Left lung (tissue), 10 donors: ENCODE results near the gene RNF121. TPM values are rescaled to one million over a fixed set of nuclear protein-coding genes. Genes with fewer than 3 reads are reported as not detected.

Experiments used
- ATAC-seq: fragments of 200-7000 bp; cut with Tn5 transposase; one replicate; pipeline ENCODE4 v1.9.1; 2020; ENCODE audit warnings: moderate library complexity
- DNase-seq, 4 donors: peaks; one replicate each; pipeline ENCODE4 v3.0.0-alpha.2; 2013 to 2020
- H3K27ac ChIP-seq, 2 donors: fragments of 200-600 bp; sonication (generic) in 1 of 2; one replicate each; pipeline versions ENCODE4 v1.5.0 to v1.8.0; 2020 to 2021
- H3K27me3 ChIP-seq, 2 donors: fragments of 200-600 bp; sonication (generic) in 1 of 2; one replicate each; pipeline versions ENCODE4 v1.5.0 to v1.8.0; 2020 to 2021
- H3K36me3 ChIP-seq, 2 donors: fragments of 200-600 bp; sonication (generic) in 1 of 2; one replicate each; pipeline versions ENCODE4 v1.5.0 to v1.8.0; 2020 to 2021
- H3K4me1 ChIP-seq, 2 donors: fragments of 200-600 bp; one replicate each; pipeline ENCODE4 v1.8.0; 2021
- H3K4me3 ChIP-seq, 2 donors: fragments of 200-600 bp; sonication (generic) in 1 of 2; one replicate each; pipeline versions ENCODE4 v1.5.0 to v1.8.0; 2020 to 2021; ENCODE audit warnings: mild to moderate bottlenecking in 1 of 2
- H3K9me3 ChIP-seq, 2 donors: fragments of 200-600 bp; sonication (generic) in 1 of 2; one replicate each; pipeline versions ENCODE4 v1.5.0 to v1.8.0; 2020 to 2021
- intact Hi-C, 2 donors: fragments of 100-400 bp; cut with DNase I; formaldehyde crosslinking; loops; one replicate each; pipeline versions ENCODE4 v1.11.2 to v1.14.2; 2022
- polyA plus RNA-seq, 6 donors: library from polyadenylated mRNA; unstranded; fragments of 120-200 nt; gene quantifications; one replicate each; pipeline ENCODE4 v1.2.1, GENCODE V29; 2013; ENCODE audit not compliant: insufficient read length in 6 of 6
- total RNA-seq, 2 donors: library from RNA; stranded (reverse); fragmentation: NEBNext Ultra II Directional; extraction: Animal tissue kit (Norgen Biotek cat#: 25700); gene quantifications; one replicate each; pipeline ENCODE4 v1.2.1, GENCODE V29; 2021
- TF ChIP-seq, protein P1 (sequence below), 2 donors: fragments of 200-600 bp; sonication (generic) in 1 of 2; IDR thresholded peaks; one replicate each; pipeline versions ENCODE4 v1.5.0 to v1.8.0; 2021; ENCODE audit warnings: antibody characterized with exemption in 2 of 2
- donor health status: DM: no; HTN: yes; CAD: no.
- donor health status: DM: no; HTN: no; CAD: no.

The RNF121 gene
- total and polyA plus RNA-seq, 8 donors = 30.3 to 40.6 (median 33.8) TPM

DNA sequence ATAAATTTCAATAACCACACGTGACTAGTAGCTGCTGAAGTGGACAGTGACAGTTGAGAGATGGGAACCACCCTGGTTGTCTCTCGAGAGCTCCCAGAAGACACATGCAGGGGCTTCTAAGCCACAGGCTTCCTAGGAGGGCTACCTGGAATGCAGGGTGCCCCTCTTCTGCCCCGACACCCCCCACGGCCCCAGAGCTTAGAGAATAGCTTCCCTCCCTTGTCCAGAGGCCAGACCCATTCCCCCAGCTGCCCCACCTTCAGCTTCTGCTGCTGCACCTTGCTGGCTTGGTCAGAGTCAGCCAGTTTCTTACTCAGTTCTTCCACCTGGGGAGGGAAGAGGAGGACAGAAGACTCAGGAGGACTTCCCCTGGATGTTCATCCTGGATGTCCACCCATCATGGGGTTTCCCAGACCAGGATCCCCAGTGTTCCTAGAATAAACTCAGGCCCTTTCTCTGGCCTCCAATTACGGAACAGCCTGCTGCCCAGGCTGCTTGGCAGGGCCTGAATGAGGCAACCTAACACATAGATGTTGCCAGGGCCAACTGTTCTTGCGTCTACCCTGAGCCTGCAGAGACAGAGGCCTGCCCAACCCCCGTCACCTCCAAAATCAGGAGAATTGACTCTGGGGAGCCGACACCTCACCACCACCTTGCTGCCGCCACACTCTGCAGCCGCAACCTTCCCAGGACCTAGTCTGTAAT, 81.8 kb downstream of the RNF121 start:
- DNase-seq = no peak

DNA sequence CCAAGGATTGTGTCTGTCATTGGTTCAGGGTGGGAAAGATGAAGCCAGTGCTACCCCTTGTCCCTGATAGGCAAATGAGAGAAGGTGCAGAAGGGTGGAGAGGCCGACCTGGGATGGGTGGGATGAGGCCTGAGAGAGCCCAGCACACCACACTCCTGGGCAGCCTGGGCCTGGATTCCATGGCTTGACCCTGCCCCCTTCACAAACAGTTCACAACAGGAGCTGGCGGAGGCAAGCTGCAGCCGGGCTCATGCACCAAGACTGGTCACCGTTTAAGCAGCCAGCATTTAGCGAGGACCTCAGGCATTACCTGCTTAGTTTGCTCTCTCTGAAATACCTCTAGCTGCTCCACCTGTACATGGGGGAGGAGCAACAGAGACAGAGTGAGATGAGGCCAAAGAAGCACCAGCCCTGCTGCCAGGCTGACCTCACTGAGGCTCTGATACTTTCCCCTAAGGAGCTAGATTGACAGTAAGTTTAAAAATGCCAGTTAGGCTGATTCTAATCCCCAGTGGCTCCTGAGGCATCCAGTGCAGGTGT, 83.3 kb downstream of the RNF121 start:
- intact Hi-C loops = no loop called here
- H3K27ac ChIP-seq = no peak overlapping the region
- peaks cover 7 to 17% of the 10 kb centered on the region in 2 donors for H3K4me1 ChIP-seq
- ATAC-seq = no peak
- TF ChIP-seq, protein P1, sequence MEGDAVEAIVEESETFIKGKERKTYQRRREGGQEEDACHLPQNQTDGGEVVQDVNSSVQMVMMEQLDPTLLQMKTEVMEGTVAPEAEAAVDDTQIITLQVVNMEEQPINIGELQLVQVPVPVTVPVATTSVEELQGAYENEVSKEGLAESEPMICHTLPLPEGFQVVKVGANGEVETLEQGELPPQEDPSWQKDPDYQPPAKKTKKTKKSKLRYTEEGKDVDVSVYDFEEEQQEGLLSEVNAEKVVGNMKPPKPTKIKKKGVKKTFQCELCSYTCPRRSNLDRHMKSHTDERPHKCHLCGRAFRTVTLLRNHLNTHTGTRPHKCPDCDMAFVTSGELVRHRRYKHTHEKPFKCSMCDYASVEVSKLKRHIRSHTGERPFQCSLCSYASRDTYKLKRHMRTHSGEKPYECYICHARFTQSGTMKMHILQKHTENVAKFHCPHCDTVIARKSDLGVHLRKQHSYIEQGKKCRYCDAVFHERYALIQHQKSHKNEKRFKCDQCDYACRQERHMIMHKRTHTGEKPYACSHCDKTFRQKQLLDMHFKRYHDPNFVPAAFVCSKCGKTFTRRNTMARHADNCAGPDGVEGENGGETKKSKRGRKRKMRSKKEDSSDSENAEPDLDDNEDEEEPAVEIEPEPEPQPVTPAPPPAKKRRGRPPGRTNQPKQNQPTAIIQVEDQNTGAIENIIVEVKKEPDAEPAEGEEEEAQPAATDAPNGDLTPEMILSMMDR (IDR thresholded peaks at IDR 0.05) = no peak
- no peaks in the 10 kb centered on the region for H3K27me3 ChIP-seq
- no peak overlapping the region for H3K4me3 ChIP-seq
- no peaks in the 10 kb centered on the region for H3K9me3 ChIP-seq
- H3K36me3 ChIP-seq = peaks cover 0 to 100% of the 10 kb centered on the region in 2 donors
- no peak for DNase-seq

More for the DNA sequence above, 81.8 kb downstream of the RNF121 start:
- H3K4me1 ChIP-seq = peaks cover 7 to 17% of the 10 kb centered on the region in 2 donors
- TF ChIP-seq, protein P1 (IDR thresholded peaks at IDR 0.05) = no peak
- no peak overlapping the region for H3K27ac ChIP-seq
- H3K36me3 ChIP-seq = peaks cover 0 to 100% of the 10 kb centered on the region in 2 donors
- H3K9me3 ChIP-seq = no peaks in the 10 kb centered on the region
- no peak for ATAC-seq
- no peak overlapping the region for H3K4me3 ChIP-seq
- intact Hi-C loops = no loop called here
- H3K27me3 ChIP-seq = no peaks in the 10 kb centered on the region

DNA sequence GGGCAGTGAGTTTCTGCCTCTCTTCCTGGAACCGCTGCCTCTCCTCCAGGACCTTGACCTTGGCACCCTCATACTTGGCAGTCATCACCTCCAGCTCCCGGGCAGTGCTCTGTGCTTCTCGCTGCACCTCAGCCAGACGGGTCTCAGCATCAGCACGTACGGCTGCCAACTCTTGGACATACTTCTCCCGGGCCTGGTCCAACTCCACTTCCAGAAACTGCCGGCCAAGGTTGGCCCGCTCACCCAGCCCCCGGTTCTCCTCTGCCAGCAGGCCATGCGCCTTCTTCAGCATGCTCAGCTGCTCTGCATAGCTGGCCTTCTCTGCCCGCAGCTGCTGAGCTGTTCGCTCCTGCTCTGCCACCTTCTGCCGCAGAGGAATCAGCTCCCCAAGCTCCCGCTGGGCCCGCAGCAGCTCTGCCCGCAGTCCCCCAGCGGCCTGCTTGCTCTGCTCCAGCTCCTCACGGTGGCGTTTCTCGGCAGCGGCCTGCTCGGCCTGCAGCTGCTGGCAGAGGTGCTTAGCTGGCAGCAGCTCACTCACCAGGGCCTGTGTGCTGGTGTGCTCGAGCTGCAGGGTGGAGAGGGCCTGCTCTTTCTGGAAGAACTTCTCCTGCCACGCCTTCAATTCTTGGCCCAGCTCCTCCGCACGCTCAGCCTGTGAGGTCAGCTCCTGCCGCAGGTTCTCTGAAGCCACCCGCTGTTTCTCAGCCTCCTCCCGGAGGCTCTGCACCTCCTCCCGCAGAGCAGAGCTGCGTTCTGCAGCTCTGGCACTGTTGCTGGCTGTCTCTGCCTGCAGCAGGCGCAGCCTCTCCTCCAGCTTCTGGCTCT, 84.3 kb downstream of the RNF121 start:
- H3K4me3 ChIP-seq = no peak overlapping the region
- TF ChIP-seq, protein P1 (IDR thresholded peaks at IDR 0.05) = no peak
- intact Hi-C loops = no loop called here
- peak overlapping the region; percentile 13 to 53 for H3K27ac ChIP-seq
- H3K4me1 ChIP-seq = peaks cover 7 to 17% of the 10 kb centered on the region in 2 donors
- H3K27me3 ChIP-seq = no peaks in the 10 kb centered on the region
- DNase-seq (peak in 2 of 4 donors; percentile 82 to 85), ATAC-seq (peak; percentile 83)
- H3K9me3 ChIP-seq = no peaks in the 10 kb centered on the region
- H3K36me3 ChIP-seq = peaks cover 4 to 100% of the 10 kb centered on the region in 2 donors

DNA sequence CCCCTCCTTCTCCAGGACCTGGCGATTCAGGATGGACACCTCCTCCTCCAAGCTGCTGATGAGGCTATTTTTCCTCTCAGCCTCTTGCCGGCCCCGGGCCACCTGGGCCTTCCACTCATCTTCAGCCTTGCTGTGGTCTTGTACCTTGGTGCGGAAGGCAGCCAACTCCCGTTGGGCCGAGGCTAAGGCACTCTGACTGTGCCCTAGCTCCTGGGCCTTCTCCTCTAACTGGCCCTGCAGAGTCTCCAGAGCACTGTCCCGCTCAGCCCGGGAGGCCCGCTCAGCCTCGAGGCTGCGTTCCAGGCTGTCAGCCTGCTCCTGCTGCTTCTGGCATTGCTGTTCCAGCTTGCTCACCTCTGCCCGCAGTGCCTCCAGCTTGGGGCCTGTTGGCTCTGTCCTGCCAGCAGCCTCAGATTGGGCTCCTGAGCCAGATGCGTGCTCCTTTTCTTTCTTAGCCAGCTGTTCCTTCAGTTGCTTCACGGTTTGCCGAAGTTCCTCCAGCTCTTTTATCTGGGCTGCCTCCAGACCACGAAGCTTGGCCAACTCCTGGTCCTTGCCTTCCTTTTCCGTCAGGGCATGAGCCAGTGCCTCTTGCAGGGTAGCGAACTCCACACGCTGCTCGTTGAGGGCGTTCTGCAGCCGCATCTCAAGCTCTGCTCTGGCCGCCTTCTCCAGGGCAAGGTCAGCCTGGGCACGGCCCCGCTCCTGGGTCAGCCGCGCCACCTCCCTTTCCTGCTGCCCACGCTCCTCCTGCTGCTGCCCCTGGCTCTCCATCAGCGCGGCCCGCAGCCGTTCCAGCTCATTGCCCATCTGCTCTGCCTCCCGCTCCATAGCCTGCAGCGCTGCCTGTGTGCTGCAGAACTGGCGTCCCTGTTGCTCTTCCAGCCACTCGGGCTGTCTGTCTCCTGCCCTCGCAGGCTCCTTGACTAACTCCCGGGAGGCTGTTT, 85.2 kb downstream of the RNF121 start:
- no peak overlapping the region for H3K4me3 ChIP-seq
- no peaks in the 10 kb centered on the region for H3K9me3 ChIP-seq
- DNase-seq (peak in 1 of 4 donors; percentile 65), ATAC-seq (peak; percentile 6)
- no peaks in the 10 kb centered on the region for H3K27me3 ChIP-seq
- TF ChIP-seq, protein P1 (IDR thresholded peaks at IDR 0.05) = no peak
- H3K27ac ChIP-seq = peak overlapping the region; percentile 13 to 53
- H3K36me3 ChIP-seq = peaks cover 9 to 100% of the 10 kb centered on the region in 2 donors
- peaks cover 7 to 17% of the 10 kb centered on the region in 2 donors for H3K4me1 ChIP-seq
- intact Hi-C loops = no loop called here
